ENCODE measurements around the gene ABCC8. TPM values are rescaled to one million over a fixed set of nuclear protein-coding genes. Genes with fewer than 3 reads are reported as not detected.
A peak's percentile ranks its signal among the peaks of the same experiment; 100 is the strongest.

ABCC8 gene
- total RNA-seq, 1 experiment from 2014 or later: not detected

- Histone ChIP-seq H3K4me3 (ENCODE audit: low read depth, low read length, poor library complexity, severe bottlenecking) (no peak overlapping the region), H3K36me3 (ENCODE audit: insufficient read depth, low read length, poor library complexity, severe bottlenecking) (no peaks in the 10 kb centered on the region), H3K9me3 (ENCODE audit: low read depth, low read length, poor library complexity, severe bottlenecking) (no peaks in the 10 kb centered on the region), H3K4me1 (ENCODE audit: insufficient read depth, low read length, poor library complexity, severe bottlenecking) (no peaks in the 10 kb centered on the region), H3K27ac (ENCODE audit: low read depth, low read length, poor library complexity, severe bottlenecking) (no peak overlapping the region), H3K27me3 (replicated peaks; ENCODE audit: insufficient read depth, low read depth, low read length, poor library complexity) (peaks cover 45% of the 10 kb centered on the region)
- intact Hi-C loops (cut with micrococcal nuclease; ENCODE audit: unreplicated experiment): no loop called here
- no TSS peak for BruUV-seq (replicated peaks)
- DNase-seq (ENCODE audit: low spot score): peak; percentile 43
- ChIA-PET CTCF (no interaction called here), POLR2A (ENCODE audit: low non-redundant PET) (no interaction called here)
- no peak for TF ChIP-seq EZH2 (IDR thresholded peaks at IDR 0.05; ENCODE audit: borderline replicate concordance, low read depth, low read length, poor library complexity, severe bottlenecking)
- TF ChIP-seq CTCF (conservative IDR thresholded peaks at IDR 0.05; ENCODE audit: low read depth, low read length): no peak
These were observed 2.9 kb upstream of the ABCC8 start for GRCh38 chr11:17479284-17480214.

GRCh38 chr11:17478070-17478469 lies 1.4 kb upstream of the ABCC8 start:
- no peak for DNase-seq (ENCODE audit: low spot score)
- TF ChIP-seq EZH2 (IDR thresholded peaks at IDR 0.05; ENCODE audit: borderline replicate concordance, low read depth, low read length, poor library complexity, severe bottlenecking) (no peak), CTCF (conservative IDR thresholded peaks at IDR 0.05; ENCODE audit: low read depth, low read length) (no peak)
- Histone ChIP-seq H3K4me3 (ENCODE audit: low read depth, low read length, poor library complexity, severe bottlenecking) (no peak overlapping the region), H3K27ac (ENCODE audit: low read depth, low read length, poor library complexity, severe bottlenecking) (no peak overlapping the region), H3K36me3 (ENCODE audit: insufficient read depth, low read length, poor library complexity, severe bottlenecking) (no peaks in the 10 kb centered on the region), H3K4me1 (ENCODE audit: insufficient read depth, low read length, poor library complexity, severe bottlenecking) (no peaks in the 10 kb centered on the region), H3K27me3 (replicated peaks; ENCODE audit: insufficient read depth, low read depth, low read length, poor library complexity) (peaks cover 58% of the 10 kb centered on the region), H3K9me3 (ENCODE audit: low read depth, low read length, poor library complexity, severe bottlenecking) (no peaks in the 10 kb centered on the region)
- ChIA-PET POLR2A (ENCODE audit: low non-redundant PET) (no interaction called here), CTCF (no interaction called here)
- intact Hi-C loops (cut with micrococcal nuclease; ENCODE audit: unreplicated experiment): no loop called here
- BruUV-seq (replicated peaks): no TSS peak

- ChIA-PET CTCF (no interaction called here), POLR2A (ENCODE audit: low non-redundant PET) (no interaction called here)
- peaks cover 65% of the 10 kb centered on the region for H3K27me3 ChIP-seq (replicated peaks; ENCODE audit: insufficient read depth, low read depth, low read length, poor library complexity)
- TF ChIP-seq CTCF (conservative IDR thresholded peaks at IDR 0.05; ENCODE audit: low read depth, low read length) (no peak), EZH2 (IDR thresholded peaks at IDR 0.05; ENCODE audit: borderline replicate concordance, low read depth, low read length, poor library complexity, severe bottlenecking) (no peak)
- H3K27ac ChIP-seq (ENCODE audit: low read depth, low read length, poor library complexity, severe bottlenecking): no peak overlapping the region
- BruUV-seq (replicated peaks): no TSS peak
- no peaks in the 10 kb centered on the region for H3K4me1 ChIP-seq (ENCODE audit: insufficient read depth, low read length, poor library complexity, severe bottlenecking)
- H3K9me3 ChIP-seq (ENCODE audit: low read depth, low read length, poor library complexity, severe bottlenecking): no peaks in the 10 kb centered on the region
- no peak overlapping the region for H3K4me3 ChIP-seq (ENCODE audit: low read depth, low read length, poor library complexity, severe bottlenecking)
- no peaks in the 10 kb centered on the region for H3K36me3 ChIP-seq (ENCODE audit: insufficient read depth, low read length, poor library complexity, severe bottlenecking)
- DNase-seq (ENCODE audit: low spot score): no peak
- intact Hi-C loops (cut with micrococcal nuclease; ENCODE audit: unreplicated experiment): no loop called here
These were observed 716 bp upstream of the ABCC8 start for GRCh38 chr11:17477361-17477760.
